H1 (cell line): ENCODE data around the gene MRTFB. TPM values are rescaled to one million over a fixed set of nuclear protein-coding genes. Genes with fewer than 3 reads are reported as not detected.

ENCODE experiments used
- BACH1 ChIP-seq: IDR thresholded peaks from 2 replicates; pipeline ENCODE4 v1.6.1; 2012; ENCODE audit warnings: low read length, improper control_type of control experiment
- GTF2F1 ChIP-seq: IDR thresholded peaks from 2 replicates; pipeline ENCODE4 v1.6.1; 2012; ENCODE audit warnings: low read depth, low read length, improper control_type of control experiment, borderline replicate concordance
- KDM5A ChIP-seq: fragments of 200-600 bp; IDR thresholded peaks from 2 replicates; pipeline ENCODE4 v1.7.1; 2012; ENCODE audit warnings: mild to moderate bottlenecking, low read length, inconsistent platforms, mixed read lengths
- MAX ChIP-seq: IDR thresholded peaks from 2 replicates; pipeline ENCODE4 v1.6.1; 2012; ENCODE audit warnings: inconsistent platforms
- POU5F1 ChIP-seq: IDR thresholded peaks from 2 replicates; pipeline ENCODE4 v1.6.1; 2011; ENCODE audit warnings: low read depth, mild to moderate bottlenecking, low read length, moderate library complexity
- SIX5 ChIP-seq: IDR thresholded peaks from 2 replicates; pipeline ENCODE4 v1.6.1; 2011; ENCODE audit warnings: mild to moderate bottlenecking, low read depth, low read length
- USF2 ChIP-seq: IDR thresholded peaks from 2 replicates; pipeline ENCODE4 v1.6.1; 2011; ENCODE audit warnings: low read length, improper control_type of control experiment
- polyA plus RNA-seq, 7 experiments: library from polyadenylated mRNA; depleted of rRNA in 3 of 7; stranded (reverse) in 5 of 7; unstranded in 2 of 7; fragments of >200 nt in 5 of 7; fragments of 200-250 nt in 2 of 7; gene quantifications; 1 replicate in 5 of 7; 2 replicates in 1 of 7; 4 replicates in 1 of 7; pipeline versions ENCODE4 v1.2.1 to v1.2.3, GENCODE V29; 2011 to 2013; ENCODE audit warnings: missing spikeins in 2 of 7, mixed read lengths in 2 of 7
- total RNA-seq: library from RNA; stranded (reverse); fragmentation: NEBNext Ultra II Directional; extraction: Animal tissue kit (Norgen Biotek cat#: 25700); gene quantifications from 2 replicates; pipeline ENCODE4 v1.2.1, GENCODE V29; 2021

The MRTFB gene
- total and polyA plus RNA-seq, 2 of the 8 experiments (the other 6 are each of a cell fraction or from before 2014, with no cell fraction given) = 13.5 to 34.9 TPM

GRCh38 chr16:14236401-14236800, 165.3 kb downstream of the MRTFB start (continued):
- TF ChIP-seq USF2 = no peak
- no peak for TF ChIP-seq MAX
- no peak for TF ChIP-seq SIX5
- no peak for TF ChIP-seq POU5F1
- TF ChIP-seq KDM5A = no peak
- no peak for TF ChIP-seq BACH1
- TF ChIP-seq GTF2F1 = no peak
- TF ChIP-seq, all 59 proteins: peak for 0
